ENCODE data around the gene LTBP3. TPM values are rescaled to one million over a fixed set of nuclear protein-coding genes. Genes with fewer than 3 reads are reported as not detected.
A peak's percentile ranks its signal among the peaks of the same experiment; 100 is the strongest.
"Not testable (repeated sequence)": the region's sequence is repeated elsewhere in the genome, so short reads cannot be mapped to it uniquely, and the experiment has no call there.

LTBP3 gene
- total RNA-seq, 2 donors from 2014 or later, result 85.6 to 96.2 TPM

DNA sequence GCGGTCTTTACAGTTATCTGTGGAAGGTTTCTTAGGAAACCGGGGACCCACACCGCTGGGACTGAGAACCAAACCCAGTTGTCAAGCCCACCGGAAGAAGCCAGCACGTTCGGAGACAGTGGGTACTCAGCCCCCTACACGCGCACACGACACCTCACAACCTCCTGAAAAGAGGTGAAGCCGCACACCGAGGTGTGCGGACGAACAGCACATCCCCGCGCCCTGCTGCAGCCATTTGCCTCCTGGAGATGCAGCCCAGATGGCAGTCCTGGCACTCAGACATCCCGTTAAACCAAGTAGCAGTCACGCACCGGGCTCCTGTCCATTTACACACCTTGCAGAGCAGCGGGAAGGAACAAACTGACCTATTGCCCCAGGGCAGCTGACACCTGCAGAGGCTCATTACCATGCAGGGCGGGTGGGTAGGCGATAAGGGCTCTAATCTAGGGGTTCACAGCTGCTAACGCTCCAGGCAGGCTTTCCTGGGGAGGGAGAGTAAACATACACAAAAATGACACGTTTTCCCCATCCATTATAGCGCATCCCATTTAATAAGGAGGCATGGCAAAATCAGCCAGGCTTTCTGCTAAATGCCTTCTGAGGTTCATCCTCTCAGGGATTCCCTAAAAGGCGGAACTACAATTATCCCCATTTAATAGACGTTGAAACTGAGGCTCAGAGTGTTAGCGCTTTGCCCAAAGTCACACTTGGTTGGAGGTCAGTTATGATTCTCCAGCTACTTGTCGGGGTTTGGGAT, 16.8 kb upstream of the LTBP3 start:
- DNase-seq, result no peak
- no peak for ATAC-seq
- intact Hi-C loops (cut with DNase I), result loop anchor here in 1 of 2 donors (5.0 kb wide), 1 partner anchor 37 kb away; the partner anchor contains the start of gene MAP3K11

DNA sequence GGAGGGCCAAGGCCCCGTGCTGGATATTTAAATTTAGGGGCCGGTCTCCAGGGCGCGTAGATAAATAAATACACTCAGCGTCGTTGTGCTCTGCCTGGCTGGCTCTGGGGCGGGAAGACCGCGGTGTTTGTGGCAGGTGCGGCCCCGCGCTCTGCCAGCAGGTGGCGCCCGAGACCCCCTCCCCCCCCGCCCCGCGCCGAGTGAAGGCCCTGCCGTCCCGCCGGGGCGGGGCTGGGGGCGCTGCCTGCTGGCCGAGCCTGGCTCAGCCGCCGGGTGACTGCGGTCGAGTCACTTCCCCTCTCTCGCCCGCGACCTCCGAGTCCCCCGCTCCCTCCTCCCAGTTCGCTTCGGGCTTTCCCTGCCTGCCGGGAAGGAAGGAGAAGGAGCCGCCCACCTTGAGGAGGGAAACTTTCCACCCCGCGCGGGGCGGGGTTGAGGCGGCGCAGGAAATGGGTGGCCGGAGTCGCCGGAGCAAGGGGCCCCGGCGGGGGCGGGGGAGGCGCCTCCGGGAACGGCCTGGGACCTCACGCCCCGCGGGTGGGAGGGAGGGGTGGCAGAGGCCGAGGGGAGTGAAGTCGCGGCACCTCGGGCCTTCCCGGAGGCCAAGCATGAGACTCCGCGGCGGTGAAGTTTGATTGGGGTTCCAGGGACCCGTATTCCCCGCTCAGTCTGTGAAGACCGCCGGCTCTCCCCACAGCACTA, 16.1 kb upstream of the LTBP3 start:
- intact Hi-C loops (cut with DNase I), result no loop called here
- peak; percentile 96 for DNase-seq
- ATAC-seq, result peak; percentile 48 to 65

- ATAC-seq (no peak), DNase-seq (no peak)
- intact Hi-C loops (cut with DNase I), result no loop called here
Observed at GRCh38 chr11:65573391-65574079, 15.4 kb upstream of the LTBP3 start.

DNA sequence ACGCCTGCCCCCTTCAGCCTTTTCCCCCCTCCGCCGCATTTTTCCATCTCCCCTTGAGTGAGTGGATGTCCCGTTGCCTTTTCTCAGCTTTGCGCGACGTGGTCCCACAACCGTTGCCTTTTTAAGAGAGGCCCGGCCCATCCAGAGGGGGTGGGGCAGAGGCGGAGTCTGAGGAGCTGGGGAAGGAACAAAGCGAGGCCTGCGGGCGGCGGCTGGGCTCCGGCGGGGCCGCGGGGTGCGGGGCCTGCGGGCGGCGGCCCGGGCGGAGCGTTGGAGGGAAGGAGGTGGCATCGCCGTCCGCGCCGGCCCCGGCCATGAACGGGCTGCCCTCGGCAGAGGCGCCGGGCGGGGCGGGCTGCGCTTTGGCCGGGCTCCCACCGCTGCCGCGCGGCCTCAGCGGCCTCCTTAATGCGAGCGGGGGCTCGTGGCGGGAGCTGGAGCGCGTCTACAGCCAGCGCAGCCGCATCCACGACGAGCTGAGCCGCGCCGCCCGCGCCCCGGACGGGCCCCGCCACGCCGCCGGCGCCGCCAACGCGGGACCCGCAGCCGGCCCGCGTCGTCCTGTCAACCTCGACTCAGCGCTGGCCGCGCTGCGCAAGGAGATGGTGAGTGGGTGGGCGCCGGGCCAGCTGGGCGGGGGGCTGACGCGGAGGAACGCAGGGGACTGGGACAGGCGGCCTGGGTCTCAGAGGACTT, 14.3 kb upstream of the LTBP3 start, which contains the start of gene FAM89B:
Gene FAM89B (plus strand): TSS at position 183 of the 696 bp plus-strand sequence. CDS start 132 bp downstream, at position 315.
- peak; percentile 13 to 16 for ATAC-seq
- intact Hi-C loops (cut with DNase I), result no loop called here

DNA sequence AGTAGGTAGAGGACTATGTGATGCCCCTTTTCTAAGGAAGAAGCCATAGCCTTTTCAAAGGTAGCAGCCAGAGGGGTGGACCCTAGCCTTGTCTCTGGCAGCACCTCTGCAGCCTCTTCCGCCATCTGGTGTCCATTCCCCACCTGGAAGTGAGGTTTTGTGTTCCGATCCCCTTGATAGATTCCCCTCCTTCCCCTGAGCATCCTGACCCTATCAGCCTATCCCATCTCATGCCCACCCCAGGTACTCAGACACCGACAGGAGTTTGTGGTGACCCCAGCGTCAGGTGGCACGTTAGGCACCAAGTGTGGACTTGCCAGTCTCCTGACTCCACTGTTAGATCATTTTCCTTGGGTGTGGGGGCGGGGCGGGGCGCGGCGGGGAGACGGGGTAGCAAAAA, 13.8 kb upstream of the LTBP3 start:
- DNase-seq (no peak), ATAC-seq (no peak)
- intact Hi-C loops (cut with DNase I), result no loop called here

More for the DNA sequence above, 14.3 kb upstream of the LTBP3 start, which contains the start of gene FAM89B:
- peak; percentile 95 for DNase-seq

- intact Hi-C loops (cut with DNase I), result no loop called here
- no peak for ATAC-seq
- DNase-seq, result no peak
Observed at GRCh38 chr11:65571420-65571819, 13.3 kb upstream of the LTBP3 start.

- intact Hi-C loops (cut with DNase I), result no loop called here
- DNase-seq (peak; percentile 99), ATAC-seq (peak; percentile 87 to 88)
Observed at GRCh38 chr11:65569973-65570918, 12.1 kb upstream of the LTBP3 start, which contains the start of gene ZNRD2. Gene ZNRD2, plus strand, starts transcription at chr11:65570477. Its CDS starts 15 bp downstream, at chr11:65570492.

- intact Hi-C loops (cut with DNase I), result no loop called here
Observed at GRCh38 chr11:65569164-65569972, 11.2 kb upstream of the LTBP3 start.

GRCh38 chr11:65565624-65566453, 7.7 kb upstream of the LTBP3 start:
- no peak for ATAC-seq
- no peak for DNase-seq
- intact Hi-C loops (cut with DNase I), result no loop called here

More at GRCh38 chr11:65569164-65569972, 11.2 kb upstream of the LTBP3 start:
- no peak for DNase-seq
- peak; percentile 16 to 21 for ATAC-seq

GRCh38 chr11:65564879-65565559, 6.9 kb upstream of the LTBP3 start:
- intact Hi-C loops (cut with DNase I); DNase-seq; ATAC-seq: not testable (repeated sequence)

DNA sequence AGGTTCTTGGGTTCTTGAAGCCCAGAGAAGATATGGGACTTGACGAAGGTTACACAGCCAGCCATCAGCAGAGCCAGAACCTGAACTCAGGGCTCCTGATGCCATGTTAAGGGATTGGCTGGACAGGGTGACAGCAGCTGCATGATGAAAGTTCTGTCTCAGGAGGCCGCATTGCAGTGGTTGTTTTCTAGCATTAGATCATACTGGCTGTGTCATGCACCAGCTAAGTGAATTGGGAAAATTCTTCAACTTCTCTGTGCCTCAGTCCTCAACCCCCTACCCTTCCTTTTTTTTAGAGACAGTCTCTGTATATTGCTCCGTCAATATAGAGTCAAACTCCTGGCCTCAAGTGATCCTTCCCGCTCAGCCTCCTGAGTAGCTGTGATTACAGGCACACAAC, 5.4 kb upstream of the LTBP3 start:
- DNase-seq (no peak), ATAC-seq (no peak)
- intact Hi-C loops (cut with DNase I), result no loop called here

- no peak for ATAC-seq
- intact Hi-C loops (cut with DNase I), result no loop called here
- no peak for DNase-seq
Observed at GRCh38 chr11:65562788-65563187, 4.6 kb upstream of the LTBP3 start.

DNA sequence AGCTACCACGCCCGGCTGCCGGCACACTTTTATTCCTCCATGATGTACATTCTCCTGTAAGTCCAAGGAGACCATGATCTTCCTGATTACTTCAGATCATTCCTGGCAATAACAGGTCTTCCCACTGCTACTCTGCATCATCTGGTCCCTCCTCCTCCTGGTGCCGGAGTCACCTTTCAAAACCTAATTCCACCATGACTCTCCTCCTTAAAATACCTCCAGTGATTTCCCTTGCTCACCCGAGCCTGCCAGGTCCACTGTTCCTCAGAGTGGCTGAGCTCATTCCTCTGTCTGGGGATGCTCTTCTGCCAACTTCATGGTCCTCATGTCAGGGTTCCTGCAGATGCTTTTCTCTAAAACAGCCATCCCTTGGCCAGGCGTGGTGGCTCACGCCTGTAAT, 3.9 kb upstream of the LTBP3 start:
- ATAC-seq, result no peak
- intact Hi-C loops (cut with DNase I), result no loop called here

DNA sequence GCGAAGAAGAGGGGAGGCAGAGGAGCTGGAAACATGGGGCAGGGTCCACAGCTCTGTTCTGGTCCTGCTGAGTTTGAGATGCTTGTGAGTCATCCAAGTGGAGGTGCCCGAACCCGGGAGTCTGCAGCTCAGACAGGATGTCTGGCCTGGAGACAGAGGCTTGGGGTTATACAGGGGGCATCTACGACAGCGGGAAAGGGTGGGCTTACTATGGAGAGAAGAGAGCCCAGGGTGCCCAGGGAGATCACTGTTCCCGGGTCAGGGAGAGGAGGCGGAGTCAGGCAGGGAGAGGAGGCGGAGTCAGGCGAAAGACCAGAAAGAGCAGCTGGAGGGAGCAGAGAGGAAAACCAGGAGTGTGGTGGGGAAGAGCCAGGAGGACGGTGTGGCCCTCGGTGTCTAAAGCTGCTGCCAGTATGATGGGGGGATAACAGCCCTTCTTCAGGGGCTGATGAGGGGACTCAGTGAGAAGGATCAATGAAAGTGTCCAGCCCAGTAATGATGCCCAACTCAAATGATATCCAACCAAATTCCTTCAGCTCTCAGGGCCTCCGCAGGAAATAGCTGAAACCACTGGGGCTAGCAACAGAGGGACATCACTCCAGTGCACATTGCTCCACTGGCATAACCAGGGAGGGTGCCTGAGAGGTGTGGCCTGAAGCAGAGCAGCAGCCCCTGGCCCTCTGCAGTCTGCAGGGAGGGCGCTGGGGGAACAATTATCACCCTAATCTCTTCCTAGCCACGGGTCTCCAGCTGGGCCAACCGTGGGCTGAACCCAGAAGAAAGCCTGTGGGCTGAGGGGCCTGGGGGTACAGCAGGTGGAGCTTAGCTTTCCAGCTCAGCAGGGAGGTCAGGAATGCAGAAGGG, 2.6 kb upstream of the LTBP3 start:
- peak in 1 of 2 donors; percentile 4 for ATAC-seq
- DNase-seq, result peak; percentile 59
- intact Hi-C loops (cut with DNase I), result no loop called here

More for the DNA sequence above, 3.9 kb upstream of the LTBP3 start:
- DNase-seq, result no peak
